Measurements from ENCODE around the gene GABRA5.

GRCh38 chr15:26937134-26937533, 70.3 kb downstream of the GABRA5 start:
- TF ChIP-seq CTCF (IDR thresholded peaks at IDR 0.05) (no peak), POLR2AphosphoS5 (IDR thresholded peaks at IDR 0.05) (no peak), POLR2A (IDR thresholded peaks at IDR 0.05) (no peak)
